HTR-8/SVneo (cell line): ENCODE results near the gene ADPRM.

ENCODE experiments used
- DNase-seq: peaks from one replicate; pipeline ENCODE4 v3.0.0; 2011; ENCODE audit warnings: low spot score, mixed read lengths; ENCODE audit not compliant: insufficient read length
- FAIRE-seq: peaks from 2 replicates; lab custom pipeline; 2011; peaks lifted over from hg19 to GRCh38; lab: Jason Lieb, UNC

Gene ADPRM

GRCh38 chr17:10758062-10758461 lies 60.7 kb downstream of the ADPRM start:
- FAIRE-seq (no peak), DNase-seq (no peak)
